Cardiac fibroblast (primary cell): ENCODE results near the gene OLIG1.

Experiments
- DNase-seq, 2 donors: peaks; one replicate each; pipeline versions ENCODE4 v3.0.0 to v3.0.0-alpha.2; 2010; ENCODE audit warnings: low read depth in 2 of 2
- H3K4me3 ChIP-seq, 2 donors: replicated peaks in 1 of 2; 1 replicate in 1 of 2; 2 replicates in 1 of 2; pipeline ENCODE4 v1.5.1; 2011; ENCODE audit warnings: low read depth in 2 of 2, low read length in 2 of 2, mild to moderate bottlenecking in 2 of 2, moderate library complexity in 1 of 2
- TF ChIP-seq, protein P1 (sequence below): IDR thresholded peaks from one replicate; pipeline ENCODE4 v1.5.1; 2011; ENCODE audit warnings: low read depth, mild to moderate bottlenecking, low read length, inconsistent platforms

The OLIG1 gene

DNA sequence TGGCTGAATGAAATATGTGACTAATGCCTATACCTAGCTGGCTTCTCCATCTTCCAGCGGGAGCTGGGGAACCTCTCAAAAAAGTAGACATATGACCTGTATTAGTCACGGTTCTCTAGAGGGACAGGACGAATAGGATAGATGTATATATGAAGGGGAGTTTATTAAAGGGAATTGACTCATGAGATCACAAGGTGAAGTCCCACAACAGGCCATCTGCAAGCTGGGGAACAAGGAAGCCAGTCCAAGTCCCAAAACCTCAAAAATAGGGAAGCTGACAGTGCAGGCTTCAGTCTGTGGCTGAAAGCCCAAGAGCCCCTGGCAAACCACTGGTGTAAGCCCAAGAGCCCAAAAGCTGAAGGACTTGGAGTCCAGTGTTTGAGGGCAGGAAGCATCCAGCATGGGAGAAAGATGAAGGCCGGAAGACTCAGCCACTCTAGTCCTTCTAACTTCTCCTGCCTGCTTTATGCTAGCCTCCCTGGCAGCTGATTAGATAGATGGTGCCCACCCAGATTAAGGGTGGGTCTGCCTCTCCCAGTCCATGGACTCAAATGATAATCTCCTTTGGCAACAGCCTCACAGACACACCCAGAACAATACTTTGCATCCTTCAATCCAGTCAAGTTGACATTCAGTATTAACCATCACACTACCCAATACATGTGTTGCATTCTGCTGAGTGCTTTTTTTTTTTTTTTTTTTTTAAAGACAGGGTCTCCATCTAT lies 19.6 kb downstream of the OLIG1 start:
- TF ChIP-seq, protein P1, sequence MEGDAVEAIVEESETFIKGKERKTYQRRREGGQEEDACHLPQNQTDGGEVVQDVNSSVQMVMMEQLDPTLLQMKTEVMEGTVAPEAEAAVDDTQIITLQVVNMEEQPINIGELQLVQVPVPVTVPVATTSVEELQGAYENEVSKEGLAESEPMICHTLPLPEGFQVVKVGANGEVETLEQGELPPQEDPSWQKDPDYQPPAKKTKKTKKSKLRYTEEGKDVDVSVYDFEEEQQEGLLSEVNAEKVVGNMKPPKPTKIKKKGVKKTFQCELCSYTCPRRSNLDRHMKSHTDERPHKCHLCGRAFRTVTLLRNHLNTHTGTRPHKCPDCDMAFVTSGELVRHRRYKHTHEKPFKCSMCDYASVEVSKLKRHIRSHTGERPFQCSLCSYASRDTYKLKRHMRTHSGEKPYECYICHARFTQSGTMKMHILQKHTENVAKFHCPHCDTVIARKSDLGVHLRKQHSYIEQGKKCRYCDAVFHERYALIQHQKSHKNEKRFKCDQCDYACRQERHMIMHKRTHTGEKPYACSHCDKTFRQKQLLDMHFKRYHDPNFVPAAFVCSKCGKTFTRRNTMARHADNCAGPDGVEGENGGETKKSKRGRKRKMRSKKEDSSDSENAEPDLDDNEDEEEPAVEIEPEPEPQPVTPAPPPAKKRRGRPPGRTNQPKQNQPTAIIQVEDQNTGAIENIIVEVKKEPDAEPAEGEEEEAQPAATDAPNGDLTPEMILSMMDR: no peak
- no peak overlapping the region for H3K4me3 ChIP-seq
- DNase-seq: no peak

- TF ChIP-seq, protein P1: no peak
- no peak overlapping the region for H3K4me3 ChIP-seq
- DNase-seq: no peak
These were observed 26.5 kb downstream of the OLIG1 start for GRCh38 chr21:33096426-33096825.

DNA sequence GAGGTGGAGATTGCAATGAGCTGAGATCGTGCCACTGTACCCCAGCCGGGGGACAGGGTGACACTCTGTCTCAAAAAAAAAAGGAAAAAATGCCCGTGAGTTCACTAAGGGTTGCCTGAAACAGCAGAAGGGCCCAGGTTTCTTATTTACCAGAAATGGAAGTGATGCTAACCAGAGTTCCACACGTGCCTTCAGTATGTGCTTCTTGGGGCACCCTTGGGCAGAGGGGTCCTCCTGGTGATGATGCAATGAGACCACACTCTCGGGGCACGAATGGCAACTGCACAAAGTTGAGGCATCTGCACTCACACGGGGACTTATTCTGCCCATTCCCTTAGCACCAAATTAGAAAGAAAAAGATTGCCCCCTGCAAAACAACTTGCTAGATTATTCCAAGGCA lies 29.2 kb downstream of the OLIG1 start:
- TF ChIP-seq, protein P1: no peak
- no peak for DNase-seq
- no peak overlapping the region for H3K4me3 ChIP-seq

DNA sequence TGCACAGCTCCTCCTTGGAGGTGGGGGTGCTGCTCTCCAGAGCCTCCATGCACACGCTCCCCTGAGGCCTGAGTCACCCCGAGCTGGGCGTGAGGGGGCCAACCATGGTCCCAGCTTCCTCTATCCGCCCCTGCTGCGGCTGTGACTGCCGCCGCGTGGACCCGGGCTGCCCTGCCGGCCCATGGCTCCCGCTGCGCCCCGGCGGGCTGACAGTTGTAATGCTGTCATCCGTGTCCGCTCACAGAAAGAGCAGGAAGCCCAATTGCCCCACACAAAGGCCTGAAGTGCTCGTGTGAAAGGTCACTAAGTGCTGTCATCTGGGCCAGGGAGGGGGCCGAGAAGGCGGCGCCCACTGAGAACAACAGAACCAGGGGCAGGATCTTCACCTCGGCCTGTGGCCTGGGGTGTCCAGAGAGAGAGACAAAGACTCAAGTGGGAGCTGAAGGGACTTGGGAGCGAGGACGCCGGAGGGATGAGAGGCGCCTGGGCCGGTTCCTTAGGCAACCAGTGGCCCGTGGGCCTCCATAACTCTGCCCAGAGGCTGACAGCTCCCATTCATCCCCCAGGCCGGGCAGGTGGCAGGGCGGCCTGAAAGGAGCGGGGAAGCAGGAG lies 31.5 kb downstream of the OLIG1 start:
- TF ChIP-seq, protein P1: no peak
- no peak overlapping the region for H3K4me3 ChIP-seq
- DNase-seq: no peak

- DNase-seq: no peak
- TF ChIP-seq, protein P1: no peak
- H3K4me3 ChIP-seq: no peak overlapping the region
These were observed 35.1 kb downstream of the OLIG1 start for GRCh38 chr21:33105088-33105487.

GRCh38 chr21:33108228-33108627 lies 38.3 kb downstream of the OLIG1 start:
- TF ChIP-seq, protein P1: no peak
- DNase-seq: no peak
- no peak overlapping the region for H3K4me3 ChIP-seq
